Stimulated activated CD8-positive, alpha-beta memory T cell treated with anti-CD3 and anti-CD28 coated beads, Interleukin-12 subunit alpha, Interleukin-12 subunit beta, amount 100 ng/mL, for 24 hours (primary cell): ENCODE results near the gene TRIP6.
"Not testable (repeated sequence)": the region's sequence is repeated elsewhere in the genome, so short reads cannot be mapped to it uniquely, and the experiment has no call there.

Source experiments
- DNase-seq: peaks from one replicate; pipeline ENCODE4 v3.0.0-alpha.2; 2020; ENCODE audit errors: extremely low read depth

Gene TRIP6

GRCh38 chr7:100837099-100837836 lies 29.9 kb upstream of the TRIP6 start:
- peak; percentile 58 for DNase-seq

GRCh38 chr7:100839361-100839760 lies 27.8 kb upstream of the TRIP6 start:
- DNase-seq = no peak

DNA sequence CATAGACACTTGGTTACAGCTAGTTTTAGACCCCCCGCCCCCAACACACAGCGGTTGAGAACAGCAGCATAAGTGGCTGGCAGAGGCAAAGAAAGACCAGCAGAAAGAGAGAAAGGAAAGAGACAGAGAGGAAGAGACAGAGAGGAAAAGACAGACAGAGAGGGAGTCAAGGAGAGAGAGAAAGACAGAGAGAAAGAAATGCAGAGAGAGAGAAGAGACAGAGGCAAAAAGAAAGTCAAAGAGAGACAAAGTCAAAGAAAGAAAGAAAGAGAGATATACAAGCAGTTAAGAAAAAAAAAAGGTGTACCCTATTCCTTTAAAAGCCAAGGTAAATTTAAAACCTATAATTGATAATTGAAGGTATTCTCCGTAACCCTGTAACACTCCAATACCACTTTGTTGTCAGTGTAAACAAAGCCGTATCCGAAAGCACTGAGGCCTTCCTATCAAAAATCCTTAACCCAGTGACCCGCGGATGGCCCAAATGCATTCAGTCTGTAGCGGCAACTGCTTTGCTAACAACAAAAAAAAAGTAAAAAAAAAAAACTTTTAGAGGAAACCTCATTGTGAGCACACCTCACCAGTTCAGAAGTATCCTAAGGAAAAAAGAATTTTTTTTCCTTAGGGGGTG lies 26.6 kb upstream of the TRIP6 start:
- no peak for DNase-seq

- no peak for DNase-seq
Measured at GRCh38 chr7:100847360-100847759, 19.8 kb upstream of the TRIP6 start.

- peak; percentile 74 for DNase-seq
Measured at GRCh38 chr7:100852048-100852872, 14.9 kb upstream of the TRIP6 start, which contains the start of gene SLC12A9. SLC12A9 (plus strand) TSS chr7:100852713; CDS start chr7:100854198, 1,485 bp downstream.

DNA sequence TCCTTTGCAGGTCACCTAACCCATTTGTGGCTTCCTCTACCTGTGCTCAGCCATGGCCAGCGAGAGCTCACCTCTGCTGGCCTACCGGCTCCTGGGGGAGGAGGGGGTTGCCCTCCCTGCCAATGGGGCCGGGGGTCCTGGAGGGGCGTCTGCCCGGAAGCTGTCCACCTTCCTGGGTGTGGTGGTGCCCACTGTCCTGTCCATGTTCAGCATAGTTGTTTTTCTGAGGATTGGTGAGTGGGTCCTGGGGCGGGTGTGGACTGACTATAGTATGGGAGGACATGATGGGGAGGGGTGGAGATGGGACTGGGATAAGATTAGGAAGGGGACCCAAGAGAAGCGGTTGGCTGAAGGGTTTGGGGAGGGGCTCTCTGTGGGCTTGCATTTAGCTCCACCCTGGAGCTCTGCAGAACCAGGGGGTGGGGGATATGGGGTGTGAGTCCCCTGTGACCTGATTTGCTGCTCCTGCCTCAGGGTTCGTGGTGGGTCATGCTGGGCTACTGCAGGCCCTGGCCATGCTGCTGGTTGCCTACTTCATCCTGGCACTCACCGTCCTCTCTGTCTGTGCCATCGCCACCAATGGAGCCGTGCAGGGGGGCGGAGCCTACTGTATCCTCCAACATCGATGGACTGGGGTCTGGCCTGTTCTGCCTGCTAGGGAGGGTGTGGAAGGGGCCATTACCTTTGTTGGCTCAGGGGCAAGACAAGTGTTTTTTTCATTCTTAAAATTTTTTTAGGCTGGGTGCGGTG lies 12.9 kb upstream of the TRIP6 start:
- no peak for DNase-seq

DNA sequence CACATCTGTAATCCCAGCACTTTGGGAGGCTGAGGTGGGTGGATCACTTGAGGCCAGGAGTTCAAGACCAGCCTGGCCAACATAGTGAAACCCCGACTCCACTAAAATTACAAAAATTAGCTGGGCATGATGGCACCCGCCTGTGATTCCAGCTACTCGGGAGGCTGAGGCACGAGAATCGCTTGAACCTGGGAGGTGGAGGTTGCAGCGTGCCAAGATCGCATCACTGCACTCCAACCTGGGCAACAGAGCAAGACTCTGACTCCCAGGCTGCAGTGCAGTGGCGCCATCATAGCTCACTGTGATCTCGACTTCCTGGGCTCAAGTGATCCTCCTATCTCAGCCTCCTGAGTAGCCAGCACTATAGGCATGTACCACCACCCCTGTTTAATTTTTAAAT lies 12.3 kb upstream of the TRIP6 start:
- DNase-seq = not testable (repeated sequence)

- DNase-seq = no peak
Measured at GRCh38 chr7:100855515-100855914, 11.7 kb upstream of the TRIP6 start.

- DNase-seq = no peak
Measured at GRCh38 chr7:100856871-100857282, 10.3 kb upstream of the TRIP6 start.

- DNase-seq = no peak
Measured at GRCh38 chr7:100859856-100860255, 7.3 kb upstream of the TRIP6 start.

DNA sequence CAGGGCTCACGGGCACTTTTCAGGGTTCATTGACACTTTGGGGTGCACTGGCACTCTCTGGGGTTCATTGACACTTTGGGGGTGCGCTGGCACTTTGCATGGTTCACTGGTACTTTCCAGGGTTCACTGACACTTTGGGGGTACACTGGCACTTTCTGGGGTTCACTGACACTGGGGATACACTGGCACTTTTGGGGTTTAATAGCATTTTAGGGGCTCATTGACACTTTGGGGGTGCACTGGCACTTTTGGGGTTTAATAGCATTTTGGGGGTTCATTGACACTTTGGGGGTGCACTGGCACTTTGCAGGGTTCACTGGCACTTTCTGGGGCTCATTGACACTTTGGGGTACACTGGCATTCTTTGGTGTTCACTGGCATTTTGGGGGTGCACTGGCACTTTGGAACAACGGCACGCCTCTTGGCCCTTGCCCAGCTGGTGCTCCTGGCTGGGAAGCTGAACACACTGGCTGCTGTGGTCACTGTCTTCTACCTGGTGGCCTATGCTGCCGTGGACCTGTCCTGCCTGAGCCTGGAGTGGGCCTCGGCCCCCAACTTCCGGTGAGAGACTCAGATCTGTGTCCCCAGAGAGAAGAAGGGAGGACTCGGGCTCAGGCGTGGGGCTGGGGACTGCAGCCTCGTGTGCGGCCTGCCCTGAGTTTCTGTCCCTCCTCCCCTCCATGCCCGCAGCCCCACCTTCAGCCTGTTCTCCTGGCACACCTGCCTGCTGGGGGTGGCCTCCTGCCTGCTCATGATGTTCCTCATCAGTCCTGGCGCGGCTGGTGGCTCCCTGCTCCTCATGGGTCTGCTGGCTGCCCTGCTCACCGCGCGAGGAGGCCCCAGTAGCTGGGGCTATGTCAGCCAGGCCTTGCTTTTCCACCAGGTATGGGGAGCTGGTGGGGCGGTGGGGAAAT lies 6.2 kb upstream of the TRIP6 start:
- DNase-seq = no peak

GRCh38 chr7:100861616-100861985 lies 5.6 kb upstream of the TRIP6 start:
- no peak for DNase-seq

DNA sequence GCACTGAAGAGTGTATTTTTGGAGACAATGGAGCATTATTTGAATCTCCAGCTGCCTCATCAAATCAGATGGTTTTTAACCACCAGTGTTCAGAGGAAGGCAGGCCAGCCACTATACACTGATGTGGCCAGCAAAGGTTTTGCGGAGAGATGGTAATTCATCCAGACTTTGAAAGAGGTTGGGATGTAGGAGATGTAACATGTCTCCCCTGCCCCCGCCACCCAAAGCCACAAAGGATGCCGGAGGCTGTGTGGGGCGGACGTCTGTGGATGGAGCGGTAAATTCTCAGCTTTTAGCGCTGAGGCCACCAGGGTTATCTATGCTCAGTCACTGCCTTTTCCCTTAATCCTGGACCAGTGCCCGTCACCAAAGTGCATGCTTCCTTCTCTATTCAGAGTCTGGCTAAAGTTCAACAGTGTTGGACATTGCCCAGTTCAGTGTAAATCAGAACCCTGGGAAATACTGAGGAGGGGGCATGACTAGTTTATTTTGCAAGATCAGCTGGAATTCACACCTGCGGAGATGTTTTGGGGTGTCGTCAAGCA lies 3.7 kb upstream of the TRIP6 start:
- no peak for DNase-seq

GRCh38 chr7:100864263-100864845 lies 2.8 kb upstream of the TRIP6 start:
- DNase-seq = no peak

GRCh38 chr7:100865372-100865911 lies 1.7 kb upstream of the TRIP6 start:
- DNase-seq = no peak

DNA sequence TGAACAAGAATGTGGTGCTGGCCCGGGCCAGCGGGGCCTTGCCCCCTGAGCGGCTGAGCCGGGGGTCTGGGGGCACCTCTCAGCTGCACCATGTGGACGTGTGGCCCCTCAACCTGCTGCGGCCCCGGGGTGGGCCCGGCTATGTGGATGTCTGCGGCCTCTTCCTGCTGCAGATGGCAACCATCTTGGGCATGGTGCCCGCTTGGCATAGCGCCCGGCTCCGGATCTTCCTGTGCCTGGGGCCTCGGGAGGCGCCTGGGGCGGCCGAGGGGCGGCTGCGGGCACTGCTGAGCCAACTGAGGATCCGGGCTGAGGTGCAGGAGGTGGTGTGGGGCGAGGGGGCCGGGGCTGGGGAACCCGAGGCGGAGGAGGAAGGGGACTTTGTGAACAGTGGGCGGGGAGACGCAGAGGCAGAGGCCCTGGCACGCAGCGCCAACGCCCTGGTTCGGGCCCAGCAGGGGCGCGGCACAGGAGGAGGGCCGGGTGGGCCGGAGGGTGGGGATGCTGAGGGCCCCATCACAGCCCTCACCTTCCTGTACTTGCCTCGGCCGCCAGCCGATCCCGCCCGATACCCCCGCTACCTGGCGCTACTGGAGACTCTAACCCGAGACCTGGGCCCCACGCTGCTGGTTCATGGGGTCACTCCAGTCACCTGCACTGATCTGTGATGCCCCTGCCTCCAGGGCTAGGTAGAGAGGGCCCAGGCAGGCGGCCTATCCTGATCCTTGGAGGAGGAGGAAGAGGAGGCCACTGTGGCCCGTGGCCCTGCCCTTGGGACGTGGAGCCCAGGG lies 1.1 kb upstream of the TRIP6 start:
- DNase-seq = no peak

GRCh38 chr7:100866729-100867039 lies 503 bp upstream of the TRIP6 start:
- no peak for DNase-seq

DNA sequence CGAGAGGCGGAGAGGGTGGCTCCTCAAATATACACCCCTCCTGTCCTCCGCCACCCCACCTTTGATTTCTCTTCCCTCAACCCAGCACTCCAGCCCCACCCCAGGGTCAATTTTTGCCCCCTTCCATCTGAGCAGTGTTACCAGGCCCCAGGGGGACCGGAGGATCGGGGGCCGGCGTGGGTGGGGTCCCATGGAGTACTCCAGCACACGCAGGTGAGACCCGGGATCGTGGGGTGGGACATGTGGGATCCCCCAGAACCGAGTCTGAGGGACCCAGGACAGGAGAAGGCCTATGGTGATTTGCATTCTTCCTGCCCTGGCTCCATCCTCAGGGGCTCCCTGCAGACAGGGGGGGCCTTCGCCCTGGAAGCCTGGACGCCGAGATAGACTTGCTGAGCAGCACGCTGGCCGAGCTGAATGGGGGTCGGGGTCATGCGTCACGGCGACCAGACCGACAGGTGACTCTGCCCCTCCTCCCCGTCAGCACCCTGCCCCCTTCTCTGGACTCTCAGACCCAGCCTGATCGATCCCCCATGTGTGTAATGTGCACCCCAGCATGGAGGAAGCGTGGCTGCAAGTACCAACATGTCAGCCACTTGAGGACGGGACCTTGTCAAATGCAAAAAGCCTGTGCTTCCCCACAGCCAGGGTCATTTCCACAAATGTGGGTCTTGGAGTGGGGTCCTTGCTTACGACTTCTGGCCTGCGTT lies 744 bp downstream of the TRIP6 start:
- DNase-seq = no peak
